Epithelial cell of esophagus (primary cell): ENCODE results near the gene HES5.

Source experiments
- DNase-seq: peaks from one replicate; pipeline ENCODE4 v3.0.0; 2010; ENCODE audit warnings: low read depth
- H3K4me3 ChIP-seq: 2 replicates; pipeline ENCODE4 v1.5.1; 2011; ENCODE audit warnings: mild to moderate bottlenecking, low read length, control low read depth
- CTCF ChIP-seq: IDR thresholded peaks from 2 replicates; pipeline ENCODE4 v1.5.1; 2011; ENCODE audit warnings: low read depth, mild to moderate bottlenecking, low read length, control low read depth, inconsistent platforms; ENCODE audit not compliant: insufficient read depth; ENCODE audit errors: missing control alignments

Gene HES5

GRCh38 chr1:2496087-2496622, 33.9 kb downstream of the HES5 start:
- no peak overlapping the region for H3K4me3 ChIP-seq
- TF ChIP-seq CTCF: no peak
- no peak for DNase-seq

- TF ChIP-seq CTCF: no peak
- H3K4me3 ChIP-seq: no peak overlapping the region
- no peak for DNase-seq
Observed at GRCh38 chr1:2495546-2495945, 34.5 kb downstream of the HES5 start.

DNA sequence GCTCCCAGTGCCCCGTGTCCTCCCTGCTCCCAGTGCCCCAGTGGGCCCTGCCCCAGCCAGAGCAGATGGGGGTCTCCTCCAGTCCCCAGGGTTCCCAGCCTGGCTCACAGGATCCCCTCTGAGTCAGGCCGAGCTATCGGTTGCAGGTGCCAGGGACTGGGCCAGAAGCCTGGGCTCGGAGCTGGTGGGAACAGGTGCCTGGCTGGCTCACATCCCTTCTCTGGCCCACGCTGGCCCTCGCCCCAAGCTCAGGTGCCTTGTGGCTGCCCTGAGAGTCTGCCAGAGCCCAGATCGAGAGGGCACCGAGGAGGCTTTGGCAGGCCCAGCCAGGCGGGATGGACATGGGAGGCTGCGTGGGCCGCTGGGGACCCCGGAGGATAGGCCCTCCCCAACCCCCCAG, 35.0 kb downstream of the HES5 start:
- no peak for DNase-seq
- TF ChIP-seq CTCF: no peak
- no peak overlapping the region for H3K4me3 ChIP-seq

- H3K4me3 ChIP-seq: no peak overlapping the region
- no peak for TF ChIP-seq CTCF
- peak; percentile 76 for DNase-seq
Observed at GRCh38 chr1:2494323-2494693, 35.8 kb downstream of the HES5 start.

GRCh38 chr1:2493691-2494322, 36.3 kb downstream of the HES5 start:
- no peak overlapping the region for H3K4me3 ChIP-seq
- DNase-seq: no peak
- TF ChIP-seq CTCF: no peak

- TF ChIP-seq CTCF: no peak
- no peak for DNase-seq
- no peak overlapping the region for H3K4me3 ChIP-seq
Observed at GRCh38 chr1:2493218-2493617, 36.8 kb downstream of the HES5 start.

DNA sequence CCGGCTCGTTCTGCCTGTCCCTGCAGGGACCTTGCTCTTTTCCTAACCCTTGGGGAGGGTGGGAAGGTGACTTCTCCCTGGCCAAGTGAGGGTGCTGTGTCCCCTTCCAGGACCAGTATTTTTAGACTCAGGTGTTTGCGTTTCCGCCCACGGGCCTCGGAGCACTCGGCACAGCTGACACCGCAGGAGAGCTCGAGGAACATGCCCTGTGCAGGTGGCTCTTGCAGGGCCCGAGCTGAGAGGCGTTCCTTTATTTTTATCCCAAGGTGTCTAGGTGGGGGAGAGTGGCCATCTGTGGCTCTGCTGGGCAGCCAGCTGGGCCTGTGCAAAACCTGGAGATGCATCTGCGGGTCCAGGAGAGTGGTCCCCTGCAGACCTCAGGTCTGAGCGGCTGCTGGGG, 38.0 kb downstream of the HES5 start:
- no peak for TF ChIP-seq CTCF
- no peak overlapping the region for H3K4me3 ChIP-seq

More for the DNA sequence above, 38.0 kb downstream of the HES5 start:
- DNase-seq: no peak
